ENCODE results near the gene EDARADD. TPM values are rescaled to one million over a fixed set of nuclear protein-coding genes. Genes with fewer than 3 reads are reported as not detected.

Gene EDARADD
- total and polyA plus RNA-seq, 2 of the 8 experiments (the other 6 are each of a cell fraction or from before 2014, with no cell fraction given) = 3.4 to 6.1 TPM

DNA sequence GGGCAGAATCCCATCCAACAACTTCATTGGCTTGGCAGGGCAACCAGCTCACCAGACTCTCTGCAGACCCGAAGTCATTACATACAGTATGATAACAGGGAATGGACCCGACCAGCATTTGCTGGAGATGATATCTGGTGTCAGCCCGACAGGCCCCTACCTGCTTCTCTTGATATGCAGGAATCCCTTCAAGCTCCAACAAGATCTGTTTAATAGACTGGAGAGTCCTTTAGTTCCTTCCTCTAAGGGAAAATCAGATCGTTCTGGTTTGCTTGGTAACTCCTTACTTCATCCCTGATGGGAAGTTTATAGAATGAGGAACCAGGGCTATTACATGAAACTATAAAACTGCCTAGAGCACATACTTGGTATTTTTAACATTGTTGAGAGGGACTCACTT, 61.2 kb downstream of the EDARADD start:
- H4K20me1 ChIP-seq (replicated peaks in 1 of 2; ENCODE audit: control insufficient read depth in 1 of 2, insufficient read depth in 2 of 2, low read length in 2 of 2) = peaks cover 0 to 2% of the 10 kb centered on the region in 2 experiments
- DNase-seq (ENCODE audit: low read depth in 1 of 2, low spot score in 2 of 2) (no peak), FAIRE-seq (no peak)
- no peak overlapping the region for H3K23ac ChIP-seq (ENCODE audit: insufficient read length)
- POLR2A ChIA-PET (ENCODE audit: partially characterized antibody) = interaction anchor here (0.6 kb wide), 1 partner anchor 1033 kb away, joined by 3 read pairs; no protein-coding TSS in a partner anchor
- H3K9me3 ChIP-seq (ENCODE audit: insufficient read depth in 2 of 2, low read depth in 1 of 2, low read length in 1 of 2) = no peaks in the 10 kb centered on the region
- no peak overlapping the region for H2AFZ ChIP-seq (ENCODE audit: low read length)
- no peak overlapping the region for H3K14ac ChIP-seq (ENCODE audit: insufficient read length)
- no peaks in the 10 kb centered on the region for H3K4me1 ChIP-seq (replicated peaks in 1 of 4; ENCODE audit: control insufficient read depth in 3 of 4, insufficient read depth in 4 of 4, low read length in 3 of 4)
- H3K4me3 ChIP-seq (ENCODE audit: extremely low read depth in 1 of 4, insufficient read depth in 2 of 4, low read depth in 3 of 4, low read length in 4 of 4) = no peak overlapping the region
- H2BK5ac ChIP-seq (ENCODE audit: low read depth, low read length) = no peak overlapping the region
- no peak overlapping the region for H3K4ac ChIP-seq (replicated peaks; ENCODE audit: insufficient read length, low read depth, low read length)
- no peaks in the 10 kb centered on the region for H3K36me3 ChIP-seq (ENCODE audit: control insufficient read depth in 2 of 4, insufficient read depth in 4 of 4, low read length in 3 of 4)
- H4K8ac ChIP-seq (ENCODE audit: extremely low read depth, insufficient read depth, low read length) = no peak overlapping the region
- H3K27me3 ChIP-seq (replicated peaks in 1 of 4; ENCODE audit: control insufficient read depth in 3 of 4, extremely low read depth in 1 of 4, insufficient read depth in 3 of 4, low read length in 3 of 4) = peaks cover 0 to 1% (median 0%) of the 10 kb centered on the region in 4 experiments; a peak in 1 of 7 replicates
- H3K4me2 ChIP-seq (ENCODE audit: insufficient read depth in 1 of 2, low read depth in 2 of 2, low read length in 2 of 2) = no peak overlapping the region
- no peak overlapping the region for H3K9ac ChIP-seq (replicated peaks in 1 of 4; ENCODE audit: extremely low read depth in 1 of 4, low read depth in 3 of 4, low read length in 3 of 4)
- no peak overlapping the region for H3K18ac ChIP-seq (ENCODE audit: extremely low read depth, low read length)
- H2BK12ac ChIP-seq (ENCODE audit: low read depth, low read length) = no peak overlapping the region
- no peak overlapping the region for H3K27ac ChIP-seq (ENCODE audit: low read depth, low read length)
- no peaks in the 10 kb centered on the region for H3K79me1 ChIP-seq (ENCODE audit: low read depth, low read length)
- H4K91ac ChIP-seq (replicated peaks; ENCODE audit: insufficient read length, low read length) = no peak overlapping the region
- no peak overlapping the region for H3K56ac ChIP-seq (replicated peaks; ENCODE audit: insufficient read length, low read depth, low read length)
- no peaks in the 10 kb centered on the region for H3K23me2 ChIP-seq (ENCODE audit: low read depth, low read length)
- CTCF ChIA-PET (ENCODE audit: partially characterized antibody) = interaction anchor here (1.0 to 1.7 kb wide), 5 partner anchors 10 to 76 kb away, joined by 3 to 6 read pairs (median 4); no protein-coding TSS in a partner anchor
- no peak overlapping the region for H4K5ac ChIP-seq (ENCODE audit: insufficient read length, low read depth, low read length)
- no peak overlapping the region for H2BK120ac ChIP-seq (replicated peaks; ENCODE audit: low read depth, low read length)
- no peaks in the 10 kb centered on the region for H3K79me2 ChIP-seq (ENCODE audit: control insufficient read depth in 1 of 2, insufficient read depth in 2 of 2, low read length in 2 of 2)
- H2BK15ac ChIP-seq (ENCODE audit: low read length) = no peak overlapping the region
- no peak overlapping the region for H2AK5ac ChIP-seq (ENCODE audit: low read depth, low read length)
- no peak overlapping the region for H2BK20ac ChIP-seq (ENCODE audit: low read length)
- 86% methylated on average over 4 of the region's 4 CpGs; no CpG with 5 or more reads in 1 of the 2 experiments for WGBS, 2 experiments (ENCODE audit: extremely low coverage in 1 of 2, insufficient coverage in 1 of 2, insufficient read length in 1 of 2, insufficient replicate concordance in 2 of 2, low coverage in 1 of 2, low lambda C conversion rate in 2 of 2, missing lambda C conversion rate in 1 of 2)
- TF ChIP-seq ZNF274 (IDR thresholded peaks at IDR 0.05; ENCODE audit: borderline replicate concordance, extremely low read depth, low read length) (no peak), BACH1 (IDR thresholded peaks at IDR 0.05; ENCODE audit: low read length) (no peak), HDAC2 (IDR thresholded peaks at IDR 0.05; ENCODE audit: borderline replicate concordance in 1 of 2, low read depth in 2 of 2, low read length in 2 of 2) (no peak), TAF1 (IDR thresholded peaks at IDR 0.05; ENCODE audit: low read depth, low read length) (no peak), POU5F1 (IDR thresholded peaks at IDR 0.05; ENCODE audit: low read depth, low read length) (no peak), BCL11A (IDR thresholded peaks at IDR 0.05; ENCODE audit: low read depth in 2 of 2, low read length in 2 of 2) (no peak), SAP30 (IDR thresholded peaks at IDR 0.05; ENCODE audit: insufficient read depth, insufficient replicate concordance, low read length) (no peak), JUND (IDR thresholded peaks at IDR 0.05; ENCODE audit: low read length) (no peak), ASH2L (IDR thresholded peaks at IDR 0.05; ENCODE audit: low read length) (no peak), SP2 (IDR thresholded peaks at IDR 0.05; ENCODE audit: low read length) (no peak), TEAD4 (IDR thresholded peaks at IDR 0.05; ENCODE audit: low read depth, low read length) (no peak), GTF2F1 (IDR thresholded peaks at IDR 0.05; ENCODE audit: borderline replicate concordance, low read depth, low read length) (no peak), CBX8 (IDR thresholded peaks at IDR 0.05; ENCODE audit: borderline replicate concordance, low read depth, low read length) (no peak)
- TF ChIP-seq, protein P1, sequence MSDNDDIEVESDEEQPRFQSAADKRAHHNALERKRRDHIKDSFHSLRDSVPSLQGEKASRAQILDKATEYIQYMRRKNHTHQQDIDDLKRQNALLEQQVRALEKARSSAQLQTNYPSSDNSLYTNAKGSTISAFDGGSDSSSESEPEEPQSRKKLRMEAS (IDR thresholded peaks at IDR 0.05) = no peak
